PC-9 (cell line): ENCODE results near the gene ABLIM2. TPM values are rescaled to one million over a fixed set of nuclear protein-coding genes. Genes with fewer than 3 reads are reported as not detected.

ENCODE experiments used
- BruUV-seq: library from RNA; stranded (reverse); fragments of 400-500 nt; replicated peaks from 2 replicates; lab custom pipeline; 2021; lab: Mats Ljungman, UMichigan
- CTCF ChIA-PET: fragments of 300-600 bp; sonication (Branson Sonifier 250); formaldehyde crosslinking; loops from one replicate; lab custom pipeline; 2022; ENCODE audit warnings: antibody characterized with exemption; lab: Charles Lee
- POLR2A ChIA-PET: fragments of 300-600 bp; sonication (Branson Sonifier 250); formaldehyde crosslinking; loops from one replicate; lab custom pipeline; 2022; ENCODE audit warnings: antibody characterized with exemption; ENCODE audit not compliant: unreplicated experiment; lab: Charles Lee
- DNase-seq, 2 experiments: peaks; one replicate each; pipeline versions ENCODE4 v3.0.0 to v3.0.0-alpha.2; 2015 to 2022; ENCODE audit warnings: mixed read lengths in 1 of 2
- H2AFZ ChIP-seq: fragments of 200-600 bp; sonication (generic); 2 replicates; pipeline ENCODE4 v1.8.1; 2017; ENCODE audit warnings: antibody characterized with exemption
- H3F3A ChIP-seq: fragments of 200-600 bp; sonication (generic); 2 replicates; pipeline ENCODE4 v1.8.1; 2017; ENCODE audit warnings: antibody characterized with exemption, mild to moderate bottlenecking, low read depth; ENCODE audit not compliant: insufficient read depth
- H3K27ac ChIP-seq: fragments of 200-600 bp; sonication (generic); 2 replicates; pipeline ENCODE4 v1.6.1; 2016; ENCODE audit warnings: mixed run types
- H3K27me3 ChIP-seq: fragments of 200-600 bp; sonication (generic); 2 replicates; pipeline ENCODE4 v1.6.1; 2016; ENCODE audit warnings: low read depth, mixed run types; ENCODE audit not compliant: insufficient read depth
- H3K36me3 ChIP-seq: fragments of 200-600 bp; sonication (generic); 2 replicates; pipeline ENCODE4 v1.6.1; 2016; ENCODE audit warnings: low read depth, mixed run types
- H3K4me1 ChIP-seq: fragments of 200-600 bp; sonication (generic); replicated peaks from 2 replicates; pipeline ENCODE4 v1.6.1; 2016; ENCODE audit warnings: mixed run types; ENCODE audit not compliant: insufficient read depth
- H3K4me2 ChIP-seq: fragments of 200-600 bp; sonication (generic); 2 replicates; pipeline ENCODE4 v1.6.1; 2017; ENCODE audit warnings: mixed run types
- H3K4me3 ChIP-seq: fragments of 200-600 bp; sonication (generic); 2 replicates; pipeline ENCODE4 v1.6.1; 2016; ENCODE audit warnings: mixed run types
- H3K79me2 ChIP-seq: fragments of 200-600 bp; sonication (generic); 2 replicates; pipeline ENCODE4 v1.6.1; 2017; ENCODE audit warnings: low read depth, mixed run types
- H3K9me2 ChIP-seq: fragments of 200-600 bp; sonication (generic); 2 replicates; pipeline ENCODE4 v1.8.1; 2017; ENCODE audit warnings: mild to moderate bottlenecking; ENCODE audit not compliant: insufficient read depth
- H3K9me3 ChIP-seq: fragments of 200-600 bp; sonication (generic); 2 replicates; pipeline ENCODE4 v1.8.1; 2016; ENCODE audit warnings: low read depth; ENCODE audit not compliant: insufficient read depth
- H4K20me1 ChIP-seq: fragments of 200-600 bp; sonication (generic); 2 replicates; pipeline ENCODE4 v1.8.1; 2017; ENCODE audit not compliant: insufficient read depth
- EZH2 ChIP-seq: fragments of 200-600 bp; sonication (generic); IDR thresholded peaks from 2 replicates; pipeline ENCODE4 v1.8.0; 2017; ENCODE audit warnings: antibody characterized with exemption, low read depth
- intact Hi-C: fragments of 100-400 bp; cut with micrococcal nuclease; formaldehyde crosslinking; loops from one replicate; pipeline ENCODE4 v1.10.0; 2022; ENCODE audit not compliant: unreplicated experiment
- total RNA-seq: library from RNA; stranded (reverse); gene quantifications from 2 replicates; pipeline ENCODE4 v1.2.3, GENCODE V29; 2021
- TF ChIP-seq, protein P1 (sequence below): fragments of 200-600 bp; sonication (generic); conservative IDR thresholded peaks from 2 replicates; pipeline ENCODE4 v1.6.1; 2017; ENCODE audit warnings: mixed run types, antibody characterized with exemption, mild to moderate bottlenecking, moderate library complexity

The ABLIM2 gene
- total RNA-seq, 1 experiment from 2014 or later = 1.6 TPM

DNA sequence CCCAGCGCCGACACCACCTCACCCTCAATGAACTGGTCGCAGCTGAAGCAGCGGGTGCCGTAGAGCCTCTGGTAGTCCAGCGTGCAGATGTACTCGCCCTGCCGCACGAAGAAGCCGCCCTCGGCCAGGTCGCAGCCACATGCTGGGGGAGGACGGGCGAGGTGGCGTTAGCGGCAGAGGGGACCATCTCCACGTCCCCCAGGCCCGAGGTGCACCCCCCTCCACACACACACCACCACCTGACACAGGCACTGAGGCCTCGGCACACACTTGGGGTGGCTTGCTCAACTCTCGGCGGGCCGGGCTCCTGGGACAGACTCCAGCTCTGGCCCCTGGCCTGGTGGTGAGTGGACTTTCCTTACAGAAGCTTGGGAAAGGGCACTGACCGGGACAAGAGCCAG, 61.5 kb downstream of the ABLIM2 start:
- H3K27ac ChIP-seq = no peak overlapping the region

DNA sequence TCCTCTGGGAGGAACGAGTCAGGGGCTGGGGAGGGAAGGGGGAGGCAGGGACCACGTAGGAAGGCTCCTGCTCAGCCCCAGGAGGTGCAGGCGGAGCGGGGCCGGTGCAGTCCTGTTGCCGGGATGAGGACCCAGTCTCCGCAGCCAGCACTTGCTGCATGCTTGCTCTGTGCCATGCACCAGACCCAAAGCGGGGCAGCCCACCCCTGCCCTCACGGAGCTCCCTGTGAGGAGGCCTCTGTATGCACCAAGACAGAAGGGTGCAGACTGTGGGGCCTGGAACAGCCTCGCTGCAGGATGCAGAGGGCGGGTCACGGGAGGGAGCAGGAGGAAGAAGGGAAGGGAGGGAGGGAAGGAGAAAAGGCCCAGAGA, 61.9 kb downstream of the ABLIM2 start:
- H3K9me2 ChIP-seq = no peaks in the 10 kb centered on the region
- H3K4me1 ChIP-seq = no peaks in the 10 kb centered on the region
- H2AFZ ChIP-seq = no peak overlapping the region
- ChIA-PET POLR2A (no interaction called here), CTCF (no interaction called here)
- no peak for DNase-seq
- peaks cover 9% of the 10 kb centered on the region; the same call in 1 of the 2 replicates for H3K9me3 ChIP-seq
- no peaks in the 10 kb centered on the region for H3K27me3 ChIP-seq
- H3K79me2 ChIP-seq = no peaks in the 10 kb centered on the region
- H4K20me1 ChIP-seq = no peaks in the 10 kb centered on the region
- TF ChIP-seq, protein P1, sequence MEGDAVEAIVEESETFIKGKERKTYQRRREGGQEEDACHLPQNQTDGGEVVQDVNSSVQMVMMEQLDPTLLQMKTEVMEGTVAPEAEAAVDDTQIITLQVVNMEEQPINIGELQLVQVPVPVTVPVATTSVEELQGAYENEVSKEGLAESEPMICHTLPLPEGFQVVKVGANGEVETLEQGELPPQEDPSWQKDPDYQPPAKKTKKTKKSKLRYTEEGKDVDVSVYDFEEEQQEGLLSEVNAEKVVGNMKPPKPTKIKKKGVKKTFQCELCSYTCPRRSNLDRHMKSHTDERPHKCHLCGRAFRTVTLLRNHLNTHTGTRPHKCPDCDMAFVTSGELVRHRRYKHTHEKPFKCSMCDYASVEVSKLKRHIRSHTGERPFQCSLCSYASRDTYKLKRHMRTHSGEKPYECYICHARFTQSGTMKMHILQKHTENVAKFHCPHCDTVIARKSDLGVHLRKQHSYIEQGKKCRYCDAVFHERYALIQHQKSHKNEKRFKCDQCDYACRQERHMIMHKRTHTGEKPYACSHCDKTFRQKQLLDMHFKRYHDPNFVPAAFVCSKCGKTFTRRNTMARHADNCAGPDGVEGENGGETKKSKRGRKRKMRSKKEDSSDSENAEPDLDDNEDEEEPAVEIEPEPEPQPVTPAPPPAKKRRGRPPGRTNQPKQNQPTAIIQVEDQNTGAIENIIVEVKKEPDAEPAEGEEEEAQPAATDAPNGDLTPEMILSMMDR = no peak
- TF ChIP-seq EZH2 = no peak
- H3K36me3 ChIP-seq = no peaks in the 10 kb centered on the region
- no peak overlapping the region for H3K4me2 ChIP-seq
- no peak overlapping the region for H3K4me3 ChIP-seq
- no TSS peak for BruUV-seq
- intact Hi-C loops = no loop called here
- H3K27ac ChIP-seq = no peak overlapping the region
- no peaks in the 10 kb centered on the region for H3F3A ChIP-seq

More for the DNA sequence above, 61.5 kb downstream of the ABLIM2 start:
- Histone ChIP-seq H3F3A (no peaks in the 10 kb centered on the region), H4K20me1 (no peaks in the 10 kb centered on the region), H3K79me2 (no peaks in the 10 kb centered on the region), H3K9me2 (no peaks in the 10 kb centered on the region), H3K9me3 (peaks cover 9% of the 10 kb centered on the region; the same call in 1 of the 2 replicates), H3K4me2 (no peak overlapping the region), H3K36me3 (no peaks in the 10 kb centered on the region), H2AFZ (no peak overlapping the region), H3K4me3 (no peak overlapping the region), H3K4me1 (no peaks in the 10 kb centered on the region), H3K27me3 (no peaks in the 10 kb centered on the region)
- CTCF ChIA-PET = no interaction called here
- POLR2A ChIA-PET = no interaction called here
- BruUV-seq = no TSS peak
- intact Hi-C loops = no loop called here
- DNase-seq = no peak
- TF ChIP-seq EZH2 = no peak
- TF ChIP-seq, protein P1 = no peak

DNA sequence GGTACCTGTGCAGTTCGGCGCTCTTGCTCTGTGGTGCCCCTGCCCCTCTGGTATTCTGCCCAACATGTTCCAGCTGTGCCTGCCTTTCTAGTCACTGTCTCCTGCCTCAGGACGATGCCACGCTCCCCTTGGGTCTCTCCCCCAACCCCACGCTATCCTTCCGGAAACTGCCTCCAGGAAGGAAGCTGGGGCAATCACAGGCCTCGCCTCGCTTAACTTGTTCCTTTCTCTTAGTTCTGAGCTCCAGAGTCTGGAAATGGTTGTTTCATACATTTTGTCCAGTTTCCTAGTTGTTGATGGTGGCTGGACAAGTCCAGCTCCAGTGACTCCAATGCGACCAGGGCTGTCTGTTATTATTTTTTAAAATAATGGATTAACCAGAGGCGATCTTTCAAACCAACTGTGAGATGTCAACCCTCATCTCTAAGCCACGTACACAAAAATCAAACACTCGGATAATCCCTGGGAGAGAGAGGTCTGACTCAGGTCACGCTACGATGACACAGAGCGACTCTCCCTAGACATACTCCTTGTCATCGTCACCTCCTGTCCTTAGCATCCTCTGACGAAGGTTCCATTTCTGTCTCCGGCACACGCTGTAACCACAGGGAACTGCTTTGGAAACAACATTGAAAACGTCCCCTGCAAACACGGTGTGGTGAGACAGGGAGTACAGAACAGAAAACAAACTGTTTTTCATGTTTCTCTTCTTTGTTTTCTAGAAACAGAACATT, 62.5 kb downstream of the ABLIM2 start:
- BruUV-seq = no TSS peak
- Histone ChIP-seq H4K20me1 (no peaks in the 10 kb centered on the region), H3K9me3 (peaks cover 9% of the 10 kb centered on the region; the same call in 1 of the 2 replicates), H3F3A (no peaks in the 10 kb centered on the region), H3K27ac (no peak overlapping the region), H3K36me3 (no peaks in the 10 kb centered on the region), H3K4me3 (no peak overlapping the region), H3K9me2 (no peaks in the 10 kb centered on the region), H3K27me3 (no peaks in the 10 kb centered on the region), H2AFZ (no peak overlapping the region), H3K79me2 (no peaks in the 10 kb centered on the region), H3K4me2 (no peak overlapping the region), H3K4me1 (no peaks in the 10 kb centered on the region)
- POLR2A ChIA-PET = no interaction called here
- no peak for DNase-seq
- intact Hi-C loops = no loop called here
- CTCF ChIA-PET = no interaction called here
- TF ChIP-seq, protein P1 = no peak
- no peak for TF ChIP-seq EZH2
